Skeletal muscle cell (primary cell): ENCODE results near the gene ZCCHC2.

ENCODE experiments used
- DNase-seq: peaks from one replicate; pipeline ENCODE4 v3.0.0-alpha.2; 2010; ENCODE audit warnings: low read depth
- H3K4me3 ChIP-seq: 2 replicates; pipeline ENCODE4 v1.5.1; 2011; ENCODE audit warnings: low read depth, mild to moderate bottlenecking, control low read depth, low read length, moderate library complexity

Gene ZCCHC2

DNA sequence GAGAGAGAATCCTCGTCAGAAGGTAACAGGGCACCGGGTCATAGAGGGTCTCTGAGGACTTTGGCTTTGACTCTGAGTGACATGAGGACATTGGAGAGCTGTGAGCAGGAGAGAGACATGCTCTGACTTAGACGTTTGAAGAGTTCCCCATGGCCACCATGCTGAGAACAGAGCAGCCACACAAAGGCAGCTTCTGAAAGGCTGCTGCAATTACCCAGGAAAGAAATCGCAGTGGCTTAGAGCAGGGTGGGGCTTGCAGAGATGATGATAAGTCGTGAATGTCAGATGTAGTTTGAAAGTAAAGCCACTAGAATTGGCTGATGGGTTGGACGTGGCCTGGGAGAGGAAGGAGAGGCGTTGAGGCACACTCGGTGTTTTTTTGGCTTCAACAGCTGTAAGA is 79.0 kb downstream of the ZCCHC2 start:
- no peak overlapping the region for H3K4me3 ChIP-seq
- DNase-seq = no peak

DNA sequence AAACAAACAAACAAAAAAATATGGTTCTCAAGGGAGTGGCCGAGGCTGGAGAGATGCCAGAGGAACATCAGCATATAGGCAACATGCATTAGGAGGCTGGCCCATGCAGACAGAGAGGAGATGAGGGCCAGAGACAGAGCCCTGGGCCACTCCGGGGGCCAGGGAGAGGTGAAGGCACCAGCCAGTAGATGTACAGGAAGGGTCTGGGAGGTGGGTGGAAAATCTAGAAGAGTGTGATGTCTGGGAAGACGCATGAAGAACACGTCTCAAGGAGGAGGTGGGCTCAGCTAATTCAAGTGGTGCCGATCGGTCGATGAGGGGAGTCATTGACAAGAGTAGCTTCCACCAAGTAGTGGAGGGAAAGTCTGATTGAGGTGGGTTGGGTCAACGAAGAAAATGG is 79.9 kb downstream of the ZCCHC2 start:
- H3K4me3 ChIP-seq = no peak overlapping the region
- no peak for DNase-seq

DNA sequence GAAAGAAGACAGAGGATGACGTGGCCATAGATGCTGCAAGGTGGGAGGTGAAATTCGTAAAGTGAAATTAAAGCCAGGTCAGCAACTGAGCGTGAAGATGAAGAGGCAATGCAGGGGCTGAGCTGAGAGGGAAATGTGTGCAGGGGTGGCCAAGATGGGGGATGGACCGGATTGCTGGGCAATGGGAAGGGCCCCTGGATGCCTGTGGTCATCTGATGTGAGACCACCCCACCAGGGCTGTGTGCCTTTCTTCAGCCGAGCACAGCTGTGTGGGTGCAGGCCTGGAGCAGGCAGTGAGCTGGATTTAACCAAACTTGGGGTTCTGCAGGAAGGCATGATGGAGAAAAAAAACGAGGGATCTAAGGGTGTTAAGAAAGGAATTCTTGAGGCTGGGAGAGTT is 80.4 kb downstream of the ZCCHC2 start:
- DNase-seq = no peak
- no peak overlapping the region for H3K4me3 ChIP-seq

DNA sequence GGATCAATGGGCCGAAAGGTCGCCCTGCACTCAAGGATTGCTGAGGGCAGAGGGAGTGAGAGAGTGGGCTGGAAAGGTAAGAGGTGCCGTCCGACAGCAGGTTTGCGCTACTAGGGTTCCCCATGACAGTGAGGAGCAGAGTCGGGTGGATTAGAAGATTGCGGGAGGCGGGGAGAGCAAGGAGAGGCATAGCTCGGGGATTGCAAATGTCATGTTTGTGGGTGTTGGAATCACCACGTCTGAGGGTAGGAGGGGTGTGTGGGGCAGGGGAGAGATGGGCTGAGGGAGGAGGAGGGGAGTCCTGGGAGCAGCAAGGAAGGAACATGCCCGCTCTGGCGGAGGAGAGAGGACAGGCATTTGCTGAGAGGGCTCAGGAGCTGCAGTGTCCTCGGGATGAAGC is 81.2 kb downstream of the ZCCHC2 start:
- no peak for DNase-seq
- no peak overlapping the region for H3K4me3 ChIP-seq

DNA sequence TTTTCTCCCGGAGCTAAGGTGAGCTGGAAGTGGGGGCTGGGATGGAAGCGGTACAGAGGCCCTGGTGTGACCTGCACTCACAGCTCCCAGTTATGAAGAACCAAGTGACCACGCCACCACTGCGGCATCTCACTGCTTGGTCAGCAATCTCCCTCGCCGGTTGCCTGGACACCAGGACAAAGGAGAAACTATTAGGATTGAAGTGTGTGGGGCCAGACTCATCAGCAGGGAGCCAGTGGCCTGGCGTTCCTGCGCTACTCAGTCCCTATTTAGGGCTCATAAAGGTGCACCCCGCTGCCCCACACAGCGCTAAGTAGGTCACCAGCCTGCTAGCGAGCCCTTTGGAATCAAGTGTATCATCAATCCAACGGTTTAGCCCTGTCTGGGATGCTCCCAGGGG is 82.9 kb downstream of the ZCCHC2 start:
- no peak overlapping the region for H3K4me3 ChIP-seq
- DNase-seq = no peak

DNA sequence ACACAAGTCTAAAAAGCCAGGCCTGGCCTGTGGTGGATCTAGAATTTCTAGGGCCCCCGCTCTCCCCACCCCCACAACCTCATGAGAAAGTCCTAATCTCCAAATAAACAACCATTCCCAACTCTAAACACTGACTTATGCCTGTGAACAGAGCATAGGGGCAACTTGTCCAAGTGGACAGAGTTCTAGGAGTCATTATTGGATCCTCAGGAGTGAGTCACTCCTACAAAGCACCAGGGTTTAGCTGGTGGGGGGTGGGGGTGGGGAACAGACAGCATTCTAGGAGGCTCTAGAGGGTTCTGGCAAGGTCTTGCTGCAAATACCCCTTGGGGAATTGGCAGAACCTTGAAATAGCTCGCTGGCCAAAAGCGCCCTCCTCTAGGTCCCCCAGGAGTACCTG is 83.3 kb downstream of the ZCCHC2 start:
- no peak for DNase-seq
- no peak overlapping the region for H3K4me3 ChIP-seq

DNA sequence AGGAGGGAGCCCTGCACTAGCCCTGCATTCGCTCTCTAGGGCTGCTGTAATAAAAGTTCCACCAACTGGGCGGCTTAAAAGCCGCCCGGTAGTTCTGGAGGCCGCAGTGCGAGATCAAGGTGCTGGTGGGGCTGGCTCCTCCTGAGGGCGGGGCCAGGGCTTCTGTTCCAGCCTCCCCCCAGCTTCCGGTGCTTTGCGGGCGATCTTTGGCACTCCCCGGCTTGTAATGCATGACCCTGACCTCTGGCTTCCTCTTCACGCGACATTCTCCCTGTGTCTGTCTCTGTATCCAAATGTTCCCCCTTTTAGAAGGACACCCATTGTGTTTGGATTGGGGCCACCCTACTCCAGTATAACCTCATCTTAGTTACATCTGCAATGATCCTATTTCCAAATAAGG is 84.5 kb downstream of the ZCCHC2 start:
- no peak for DNase-seq
- H3K4me3 ChIP-seq = no peak overlapping the region

DNA sequence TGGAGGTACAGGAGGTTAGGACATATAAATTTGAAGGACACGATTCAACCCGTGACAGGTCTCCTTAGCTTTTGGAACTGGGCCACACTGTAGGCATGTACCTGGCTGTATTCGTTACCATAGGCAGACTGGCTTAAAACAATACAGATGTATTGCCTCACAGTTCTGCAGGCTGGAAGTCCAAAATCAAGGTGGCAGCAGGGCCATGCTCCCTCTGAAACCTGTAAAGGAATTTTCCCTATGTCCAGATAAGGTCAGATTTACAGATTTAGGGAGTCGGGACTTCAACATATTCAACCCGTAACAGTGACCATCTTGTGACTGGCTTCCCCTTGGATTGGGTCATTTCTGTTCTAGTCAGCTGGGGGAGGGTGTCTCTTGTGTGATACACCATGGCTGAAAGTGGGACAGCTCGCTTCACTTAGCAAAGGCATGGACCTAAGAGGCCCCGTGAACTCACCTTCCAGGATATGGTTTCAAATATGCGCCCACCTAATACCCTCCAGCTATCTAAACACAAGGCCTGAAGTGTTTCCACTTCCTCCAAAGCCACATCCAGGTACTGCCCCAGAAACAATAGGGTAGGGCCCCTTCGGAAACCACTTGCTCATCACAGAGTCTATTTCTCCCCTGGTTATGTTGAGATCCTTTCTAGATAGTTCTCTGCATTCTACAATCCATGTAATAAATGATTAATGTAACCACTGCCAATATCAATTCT is 85.0 kb downstream of the ZCCHC2 start:
- H3K4me3 ChIP-seq = no peak overlapping the region
- DNase-seq = no peak

DNA sequence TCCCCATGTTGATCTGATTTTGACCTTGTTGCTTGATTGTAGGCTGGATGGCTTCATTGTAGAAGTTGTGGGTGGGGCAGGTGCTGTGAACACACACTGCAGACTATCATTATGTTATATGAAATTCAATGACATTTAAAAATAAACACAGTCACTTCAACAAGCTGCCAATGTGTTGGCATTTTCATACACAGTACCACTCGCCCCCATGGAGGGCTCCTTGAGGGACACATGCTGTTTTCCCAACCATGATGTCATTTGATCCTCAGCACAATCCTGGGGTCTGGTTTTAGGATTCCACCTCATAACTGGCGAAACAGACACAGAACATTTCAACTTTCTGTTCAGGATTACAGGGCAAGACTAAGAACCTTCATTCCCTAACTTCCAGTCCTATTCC is 86.9 kb downstream of the ZCCHC2 start:
- no peak for DNase-seq
- no peak overlapping the region for H3K4me3 ChIP-seq

DNA sequence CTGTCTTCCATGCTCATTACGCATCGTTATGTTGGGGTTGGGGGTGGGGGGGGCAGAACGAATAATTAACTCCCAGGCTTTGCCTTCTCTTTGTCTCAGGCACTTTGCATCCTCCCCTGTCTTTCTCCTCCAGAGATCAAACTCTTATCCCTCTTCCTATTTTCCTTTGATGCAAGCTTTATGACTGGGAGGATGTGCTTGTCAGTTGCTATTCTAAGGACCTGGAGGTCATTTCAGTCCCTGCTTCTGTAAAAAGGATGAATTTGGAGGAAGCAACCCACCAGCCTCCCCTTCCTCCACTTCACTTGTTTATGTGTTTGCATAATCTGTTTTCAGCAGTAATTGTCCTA is 87.5 kb downstream of the ZCCHC2 start:
- DNase-seq = no peak
- no peak overlapping the region for H3K4me3 ChIP-seq

DNA sequence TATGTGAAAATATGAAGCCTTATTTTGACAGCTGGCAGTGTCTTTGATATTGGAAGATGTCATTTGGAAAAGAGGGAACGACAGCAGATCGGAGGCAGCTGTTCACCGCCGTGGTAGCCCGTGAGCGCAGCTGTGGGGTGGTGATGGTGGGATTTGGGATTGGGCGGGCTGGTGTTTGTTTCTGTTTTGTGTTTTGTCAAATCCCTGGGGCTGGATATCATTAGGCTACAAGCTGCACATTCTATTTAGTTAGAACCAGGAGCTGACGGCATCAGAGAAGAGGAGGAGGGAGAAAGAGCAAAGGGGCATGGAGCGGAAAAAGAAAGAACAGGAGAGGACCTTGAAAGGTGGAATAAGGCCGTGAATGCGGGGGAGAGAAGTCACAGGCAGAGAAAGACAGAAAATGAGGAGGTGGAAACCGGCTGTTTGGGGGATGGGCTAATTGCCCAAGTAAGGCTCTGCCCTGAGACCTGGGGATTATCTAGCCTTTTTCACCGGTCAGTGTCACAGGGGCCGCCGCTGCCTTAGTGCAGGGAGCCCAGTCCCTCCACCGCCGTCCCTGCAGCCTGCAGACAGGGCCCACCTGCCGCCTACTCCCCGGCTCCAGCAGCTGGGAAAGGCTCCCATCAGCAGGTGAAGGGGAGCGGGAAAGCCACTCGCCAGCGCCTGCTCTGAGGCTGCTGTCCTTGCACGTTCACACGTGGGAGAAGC is 88.0 kb downstream of the ZCCHC2 start:
- peak overlapping the region; percentile 13 for H3K4me3 ChIP-seq
- DNase-seq = no peak

DNA sequence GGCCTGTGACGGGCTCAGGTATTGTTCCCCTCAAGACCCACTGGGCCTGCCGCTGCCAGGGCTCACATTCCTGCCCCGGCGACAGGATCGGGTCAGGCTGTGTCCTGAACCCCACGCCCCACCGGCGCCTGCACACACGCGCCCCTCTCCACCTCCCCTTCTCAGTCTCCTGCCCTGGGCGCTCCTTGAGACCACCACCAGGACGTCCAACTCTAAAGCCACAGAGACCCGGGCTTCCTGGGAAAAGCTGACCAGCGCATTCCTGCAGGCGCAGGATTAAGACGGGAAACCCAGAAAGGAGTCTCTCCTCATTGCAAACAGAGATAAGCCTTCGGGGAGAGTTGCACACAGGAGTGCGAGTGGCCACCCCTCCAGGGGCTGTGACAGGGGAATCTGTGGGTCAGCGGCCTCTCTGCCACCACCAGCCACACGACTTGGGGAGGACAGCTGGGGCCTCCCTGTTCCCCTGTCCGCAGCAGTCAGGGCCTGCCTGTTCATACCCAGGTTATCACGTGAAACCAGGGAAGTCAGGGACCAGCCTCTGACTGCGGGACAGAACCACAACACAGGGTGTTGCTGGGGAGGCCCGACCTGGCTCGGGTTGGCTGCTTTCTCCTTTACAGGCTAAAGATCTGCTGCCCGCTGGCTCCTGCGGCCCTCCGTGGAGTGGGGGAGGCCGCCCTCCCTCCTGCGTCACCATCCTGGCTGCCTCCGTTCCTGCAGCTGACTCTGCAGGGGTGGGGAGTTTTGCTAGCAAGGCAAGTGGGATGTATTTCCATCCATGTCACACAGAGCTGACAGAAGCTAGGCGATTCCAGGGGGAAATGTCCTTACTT is 88.8 kb downstream of the ZCCHC2 start:
- DNase-seq = no peak

DNA sequence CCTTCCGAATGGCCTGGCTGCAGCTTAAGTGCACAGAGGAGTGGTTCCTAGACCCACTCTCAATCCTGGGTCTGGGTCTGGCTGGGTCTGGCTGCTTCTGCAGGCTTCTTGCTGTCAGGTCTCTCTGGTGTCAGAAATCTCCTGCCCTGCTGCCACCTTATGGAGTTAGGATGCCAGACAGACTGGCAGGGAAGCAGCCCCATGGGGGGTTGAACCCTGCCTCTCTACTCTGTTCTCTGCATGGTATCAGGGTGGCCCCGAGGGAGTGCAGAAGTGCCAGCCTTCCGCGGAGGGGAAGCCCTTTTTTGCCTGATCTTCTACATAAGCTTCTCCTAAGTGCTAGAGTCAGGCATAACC is 89.4 kb downstream of the ZCCHC2 start:
- H3K4me3 ChIP-seq = no peak overlapping the region
- no peak for DNase-seq

More for the DNA sequence above, 88.8 kb downstream of the ZCCHC2 start:
- no peak overlapping the region for H3K4me3 ChIP-seq

DNA sequence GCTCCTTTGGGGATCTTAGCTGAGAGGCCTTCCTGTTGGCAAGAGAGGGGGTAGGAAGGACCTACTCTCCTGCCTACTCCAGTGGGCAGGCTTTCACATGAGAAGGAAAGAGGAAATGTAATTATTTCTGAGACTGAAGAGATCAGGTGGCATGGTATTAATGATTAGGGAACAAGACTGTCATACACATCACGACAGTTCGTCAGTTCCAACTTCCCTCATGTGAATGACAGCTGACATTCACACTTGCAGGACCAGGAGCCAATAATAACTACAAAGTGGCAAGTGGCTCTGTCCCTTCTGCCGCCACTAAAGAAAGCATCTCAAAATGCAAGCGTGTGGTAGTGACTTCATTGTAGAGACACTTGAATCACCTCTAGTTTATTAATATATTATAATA is 90.0 kb downstream of the ZCCHC2 start:
- H3K4me3 ChIP-seq = no peak overlapping the region
- no peak for DNase-seq

DNA sequence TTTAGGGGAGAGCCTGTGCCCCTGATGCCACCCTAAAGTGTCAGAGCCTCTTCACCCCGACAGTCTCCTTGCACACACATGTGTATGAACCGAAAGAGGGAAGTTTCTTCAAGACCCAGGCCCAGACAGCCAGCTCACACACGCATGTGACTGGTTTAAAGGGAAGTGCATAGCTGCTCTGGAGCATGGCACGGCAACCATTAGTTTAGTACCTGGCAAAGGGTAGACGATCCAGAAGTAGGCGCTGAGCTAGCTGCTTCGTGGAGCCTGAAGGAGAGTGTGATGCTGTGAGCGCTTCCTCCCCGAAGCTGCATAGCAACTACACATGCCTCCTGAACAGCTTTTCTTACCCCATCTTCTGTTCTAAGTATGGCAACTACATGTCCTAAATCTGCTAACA is 91.7 kb downstream of the ZCCHC2 start:
- DNase-seq = no peak
- H3K4me3 ChIP-seq = no peak overlapping the region

DNA sequence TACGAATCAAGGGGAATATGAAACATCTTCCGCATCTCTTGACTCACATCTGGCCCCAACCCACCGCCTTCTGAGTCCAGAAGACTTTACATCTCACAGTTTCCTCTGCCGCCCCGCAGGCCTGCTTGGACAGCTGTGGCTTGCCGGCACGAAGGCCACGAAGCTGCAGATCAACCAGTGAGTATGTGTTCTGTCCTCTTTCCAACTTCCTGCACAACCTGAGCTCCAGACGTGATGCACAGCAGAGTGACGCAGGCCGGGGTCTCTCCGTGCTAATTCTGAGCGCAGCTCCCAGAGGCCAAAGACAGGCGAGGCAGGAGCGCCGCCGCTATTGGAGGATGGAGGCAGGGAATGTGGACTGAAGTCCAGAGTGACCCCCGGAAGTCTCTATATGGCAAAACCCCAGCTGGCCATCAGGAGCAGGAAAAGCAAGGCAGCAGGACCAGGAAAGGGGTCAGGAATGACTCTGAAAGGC is 93.5 kb downstream of the ZCCHC2 start:
- H3K4me3 ChIP-seq = no peak overlapping the region
- peak; percentile 27 for DNase-seq

DNA sequence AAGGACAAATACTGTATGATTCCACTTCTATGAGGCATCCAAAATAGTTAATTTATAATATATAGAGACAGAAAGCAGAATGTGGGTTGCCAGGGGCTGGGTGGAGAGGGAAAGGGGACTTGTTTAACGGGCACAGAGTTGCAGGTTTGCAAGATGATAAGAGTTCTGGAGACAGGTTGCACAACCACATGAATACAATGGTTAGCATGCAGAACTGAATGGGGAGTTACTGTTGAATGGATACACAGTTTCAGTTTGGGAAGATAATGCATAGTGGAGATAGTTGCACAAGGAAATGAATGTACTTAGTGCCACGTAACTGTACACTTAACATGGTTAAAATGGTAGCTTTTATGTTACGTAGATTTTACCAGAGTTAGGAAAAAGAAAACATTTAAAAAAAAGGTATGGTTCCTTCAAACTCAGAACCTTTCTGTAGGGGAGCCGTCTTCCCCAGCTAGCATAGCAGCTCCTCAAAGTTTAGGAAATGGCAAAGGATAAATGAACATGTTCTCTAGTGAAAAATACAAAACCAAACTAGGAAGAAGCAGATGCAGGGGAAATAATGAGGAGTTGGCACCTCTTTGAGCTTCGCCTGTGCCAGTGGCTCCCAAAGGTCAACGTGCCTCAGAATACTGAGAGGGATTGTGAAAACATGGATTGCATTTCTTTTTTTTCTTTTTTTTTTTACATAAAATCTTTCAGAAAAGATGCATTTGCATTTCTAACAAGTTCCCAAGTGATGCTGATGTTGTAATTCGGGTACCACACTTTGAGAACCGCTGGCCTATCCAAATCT is 95.2 kb downstream of the ZCCHC2 start:
- DNase-seq = no peak
- no peak overlapping the region for H3K4me3 ChIP-seq

DNA sequence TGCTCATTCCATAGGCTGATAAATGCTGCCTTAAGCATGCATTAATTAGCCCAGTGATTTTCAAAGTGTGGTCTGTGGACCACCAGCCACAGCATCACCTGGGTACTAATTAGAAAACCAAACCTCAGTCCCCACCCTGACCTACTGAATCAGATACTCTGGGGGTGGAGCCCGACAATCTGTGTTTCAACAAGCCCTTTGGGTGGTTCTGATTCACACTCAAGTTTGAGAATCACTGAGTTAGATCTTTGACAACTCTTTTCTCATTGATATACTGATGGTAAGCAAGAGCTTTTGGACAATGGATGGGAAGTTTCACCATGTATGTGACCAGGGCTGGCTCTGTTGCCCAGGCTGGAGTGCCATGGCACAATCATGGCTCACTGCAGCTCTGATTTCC is 95.9 kb downstream of the ZCCHC2 start:
- no peak for DNase-seq
- no peak overlapping the region for H3K4me3 ChIP-seq

DNA sequence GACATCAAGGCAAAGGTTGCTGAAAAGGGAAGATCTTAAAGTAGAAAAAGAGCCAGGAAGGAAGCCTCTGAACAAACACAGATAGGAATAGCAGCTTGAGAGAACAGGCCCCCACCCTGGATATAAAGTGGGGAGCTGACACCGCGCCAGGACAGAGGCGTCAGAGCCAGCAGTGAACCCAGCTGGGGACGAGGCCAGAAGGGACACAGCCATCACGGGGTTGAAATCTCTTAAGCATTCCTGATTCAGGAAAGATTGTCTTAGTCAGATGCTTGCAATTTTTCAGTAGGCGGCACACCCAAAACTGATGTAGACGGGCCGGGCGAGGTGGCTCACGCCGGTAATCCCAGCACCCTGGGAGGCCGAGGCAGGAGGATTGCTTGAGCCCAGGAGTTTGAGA is 98.7 kb downstream of the ZCCHC2 start:
- H3K4me3 ChIP-seq = no peak overlapping the region
- DNase-seq = no peak

DNA sequence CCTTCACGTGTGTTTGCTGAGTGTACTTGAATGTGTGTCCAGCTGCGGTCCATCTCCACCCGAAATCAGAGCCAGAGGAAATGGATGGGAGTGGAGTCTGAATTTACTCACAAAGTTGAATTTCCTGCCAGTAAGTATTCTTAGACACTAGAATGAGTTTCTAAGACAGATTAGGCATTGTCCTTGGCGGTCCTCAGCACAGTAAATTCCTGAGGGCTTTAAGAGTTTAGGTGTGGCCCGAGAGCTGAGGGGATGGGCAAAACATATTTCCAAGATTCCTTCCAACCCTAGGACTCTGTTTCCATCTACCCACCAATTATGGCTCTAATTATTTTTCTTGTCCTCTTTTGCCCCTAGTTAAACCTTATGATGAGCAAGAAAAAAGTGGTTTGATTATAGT is 102.2 kb downstream of the ZCCHC2 start:
- H3K4me3 ChIP-seq = no peak overlapping the region
- no peak for DNase-seq
